OCI-M2 (cell line): ENCODE data around the gene THOC7.

ENCODE experiments used
- DNase-seq: peaks from one replicate; lab custom pipeline; 2025; ENCODE audit not compliant: unreplicated experiment; lab: John Stamatoyannopoulos, UW

The THOC7 gene

DNA sequence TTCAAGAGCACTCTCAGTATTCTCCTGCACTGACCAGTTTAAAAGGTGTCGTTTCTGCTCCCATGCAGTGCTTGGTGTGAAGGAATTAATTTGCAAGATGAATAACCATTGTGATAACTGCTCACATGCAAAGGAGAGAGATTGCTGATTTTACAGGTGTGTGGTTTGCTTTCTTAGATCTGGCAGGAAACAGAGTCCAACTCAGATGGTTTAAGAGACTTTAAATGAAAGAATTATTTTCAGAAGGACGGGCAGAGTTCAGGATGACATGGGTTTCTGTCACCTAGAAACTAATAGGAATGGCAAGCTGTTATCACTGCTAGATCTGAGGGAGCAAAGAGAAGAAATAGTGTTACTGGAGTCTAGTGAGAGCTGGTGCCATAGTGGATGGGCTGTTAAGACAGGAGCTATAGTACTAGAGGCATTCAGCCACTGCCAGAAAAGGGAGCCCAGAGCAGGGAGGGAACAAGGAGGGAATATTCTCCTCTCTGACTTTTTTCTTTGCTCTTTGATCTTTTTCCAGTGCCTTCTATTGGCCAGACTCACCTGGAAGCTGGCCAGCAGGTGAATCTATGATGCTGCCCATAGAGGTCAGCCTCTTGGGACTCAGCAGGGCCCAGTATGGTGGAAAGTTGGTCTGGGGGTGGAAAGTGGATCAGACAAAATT lies 14.9 kb upstream of the THOC7 start:
- no peak for DNase-seq

DNA sequence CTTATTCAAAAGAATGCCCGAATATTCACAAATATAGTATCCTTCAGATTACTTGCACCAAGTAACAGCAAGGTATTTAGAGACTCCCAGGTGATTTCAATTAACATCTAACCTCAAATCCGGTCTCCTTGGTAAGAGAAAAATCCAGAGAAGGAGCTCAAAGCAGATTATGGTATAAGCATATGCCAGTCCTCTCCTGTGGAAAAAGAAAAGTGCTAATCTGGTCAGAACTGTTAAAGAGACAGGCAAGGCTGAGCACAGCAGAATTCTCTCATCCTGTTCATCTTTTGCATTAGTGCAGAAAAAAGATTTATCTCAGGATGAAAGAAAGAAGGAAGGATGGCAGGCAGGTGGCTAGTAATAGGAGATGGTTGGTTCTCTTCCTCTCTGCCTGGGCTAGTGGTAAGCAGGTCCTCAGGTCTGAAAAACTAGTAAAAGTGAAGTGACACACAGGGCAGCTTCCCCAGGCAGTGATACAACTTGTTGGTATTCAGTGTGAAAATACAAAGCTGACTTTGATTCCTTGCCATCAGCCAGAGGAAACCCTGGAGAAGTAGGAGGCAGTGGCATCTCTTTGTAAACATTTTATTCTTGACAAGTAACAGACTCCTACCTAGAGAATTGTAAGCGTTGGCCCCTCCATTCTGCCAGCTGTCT lies 14.3 kb upstream of the THOC7 start:
- no peak for DNase-seq

DNA sequence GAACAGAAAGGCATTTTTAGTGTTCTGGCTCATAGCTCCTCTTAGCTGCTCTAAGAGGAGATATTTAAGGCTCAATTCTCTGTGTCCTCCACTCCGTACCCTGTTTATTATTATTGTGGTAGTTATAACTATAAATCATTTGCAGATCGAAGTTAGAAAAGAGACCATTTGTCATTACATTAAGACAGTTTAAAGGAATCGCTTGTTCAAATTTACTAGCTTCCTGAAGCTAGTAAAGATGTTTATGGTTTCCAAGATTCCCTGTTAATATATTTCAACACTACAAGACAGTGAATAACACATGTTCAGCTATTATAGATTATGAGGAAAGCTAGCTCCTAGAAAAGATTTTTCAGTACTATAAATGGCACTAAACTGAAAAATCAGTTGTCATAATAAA lies 12.7 kb upstream of the THOC7 start:
- DNase-seq = no peak

DNA sequence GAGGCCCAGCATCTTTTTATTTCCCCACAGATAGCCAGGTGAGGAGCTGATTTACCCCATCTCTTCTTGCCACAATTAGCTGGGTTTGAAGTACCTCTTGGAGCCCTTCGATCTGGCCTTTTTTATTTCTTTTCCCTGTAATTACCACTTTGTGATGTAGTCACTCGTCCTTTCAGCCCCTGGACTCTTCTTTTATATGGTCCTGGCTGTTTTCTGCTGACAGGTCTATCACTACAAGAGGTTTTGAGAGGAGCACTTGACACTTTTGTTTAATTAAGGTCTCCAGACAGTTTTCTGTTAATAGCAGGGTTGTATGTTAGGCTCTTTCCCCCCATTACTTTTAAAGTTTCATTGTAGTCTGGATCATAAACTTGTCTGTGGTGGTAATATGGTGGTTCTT lies 11.9 kb upstream of the THOC7 start:
- DNase-seq = no peak

DNA sequence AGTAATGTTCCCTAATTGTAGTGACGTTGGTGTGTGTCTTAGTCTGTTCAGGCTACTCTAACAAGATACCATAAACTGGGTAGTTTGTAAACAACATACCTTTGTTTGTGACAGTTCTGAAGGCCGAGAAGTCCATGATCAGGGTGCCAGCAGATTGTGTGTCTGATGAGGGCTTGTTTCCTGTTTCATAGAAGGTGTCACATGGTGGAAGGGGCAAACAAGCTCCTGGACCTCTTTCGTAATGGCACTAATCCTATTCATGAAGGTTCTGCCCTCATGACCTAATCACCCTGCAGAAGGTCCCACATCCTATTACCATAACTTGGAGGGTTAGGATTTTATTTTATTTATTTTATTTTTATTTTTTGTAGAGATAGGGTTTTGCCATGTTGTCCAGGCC lies 11.2 kb upstream of the THOC7 start:
- no peak for DNase-seq

DNA sequence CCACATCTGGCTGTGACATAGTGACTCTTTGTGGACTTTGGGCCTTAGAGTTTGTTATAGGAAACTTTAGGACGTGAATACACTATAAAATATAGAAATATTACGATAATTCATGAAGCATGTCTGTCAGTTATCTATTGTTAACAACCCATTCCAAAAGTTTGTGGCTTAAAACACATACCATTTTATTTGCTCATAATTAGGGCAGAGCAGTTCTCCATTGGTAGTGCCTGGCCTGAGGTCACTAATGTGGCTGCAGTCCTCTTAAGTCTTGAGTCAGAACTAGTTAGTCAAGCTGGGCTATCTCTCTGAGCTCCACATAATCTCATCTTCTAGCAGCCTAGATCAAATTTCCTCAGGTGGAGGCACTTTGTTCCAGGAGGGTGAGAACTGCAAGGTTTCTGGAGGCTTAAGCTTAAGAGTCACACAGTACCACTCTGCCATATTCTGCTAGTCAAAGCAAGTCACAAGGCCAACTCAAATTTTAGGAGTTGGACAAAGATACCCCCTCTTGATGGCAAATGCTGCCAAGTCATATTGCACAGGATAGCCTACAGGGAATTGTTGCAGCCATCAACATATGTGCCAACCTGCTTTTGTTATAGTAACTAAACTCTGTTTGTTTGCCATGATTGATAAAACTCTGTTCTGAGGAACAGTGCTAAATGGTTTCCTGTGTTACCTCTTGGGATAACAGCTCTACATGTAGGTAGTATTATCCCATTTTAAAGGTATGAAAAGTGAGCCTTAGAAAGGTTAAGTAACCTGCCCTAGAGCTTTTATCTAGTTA lies 8.7 kb upstream of the THOC7 start:
- no peak for DNase-seq

DNA sequence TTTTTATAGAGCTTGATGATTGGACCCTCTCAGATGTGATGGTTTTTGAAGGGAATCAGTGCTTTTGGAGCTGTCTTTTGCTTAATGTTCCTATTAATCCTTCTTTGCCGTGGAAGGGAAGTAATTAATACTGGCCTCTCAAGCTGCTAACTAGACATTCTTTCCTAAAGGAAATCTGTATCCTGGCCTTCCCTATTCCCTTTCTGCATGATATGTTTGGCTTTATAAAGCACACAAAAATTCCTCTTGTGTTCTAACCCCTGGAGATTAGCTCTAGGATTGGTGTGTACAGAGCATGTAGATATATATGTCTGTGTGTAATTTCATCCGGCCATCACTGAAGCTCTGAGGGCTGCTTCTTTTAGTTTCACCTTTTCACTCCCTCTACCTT lies 7.0 kb upstream of the THOC7 start:
- DNase-seq = no peak

DNA sequence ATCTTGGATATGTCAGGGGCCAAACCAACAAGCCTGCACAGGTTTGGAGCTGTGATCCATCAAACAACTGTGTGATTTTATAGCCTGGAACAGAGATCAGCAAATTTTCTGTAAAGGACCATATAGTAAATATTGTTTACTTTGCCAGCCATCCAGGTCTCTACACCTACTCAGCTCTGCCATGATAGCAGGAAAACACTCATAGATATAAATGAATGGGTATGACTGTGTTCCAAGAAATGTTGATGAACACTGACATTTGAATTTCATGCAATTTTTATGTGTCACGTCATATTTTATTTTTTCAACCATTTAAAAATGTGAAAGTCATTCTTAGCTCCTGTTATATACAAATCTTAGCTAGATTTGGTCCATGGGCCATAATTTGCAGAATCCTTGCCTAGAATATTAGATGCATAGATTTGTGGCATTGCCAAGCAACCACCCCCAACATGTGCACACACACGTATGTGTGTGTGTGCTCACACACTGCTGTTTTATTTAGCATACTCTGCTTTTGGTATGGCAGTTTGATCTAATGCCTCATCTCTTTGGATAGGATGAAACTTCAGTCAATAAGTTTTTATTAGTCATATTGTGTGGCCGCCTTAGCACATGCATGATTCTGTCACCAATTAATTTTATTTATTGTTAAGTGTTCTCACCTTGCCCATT lies 6.5 kb upstream of the THOC7 start:
- DNase-seq = no peak

DNA sequence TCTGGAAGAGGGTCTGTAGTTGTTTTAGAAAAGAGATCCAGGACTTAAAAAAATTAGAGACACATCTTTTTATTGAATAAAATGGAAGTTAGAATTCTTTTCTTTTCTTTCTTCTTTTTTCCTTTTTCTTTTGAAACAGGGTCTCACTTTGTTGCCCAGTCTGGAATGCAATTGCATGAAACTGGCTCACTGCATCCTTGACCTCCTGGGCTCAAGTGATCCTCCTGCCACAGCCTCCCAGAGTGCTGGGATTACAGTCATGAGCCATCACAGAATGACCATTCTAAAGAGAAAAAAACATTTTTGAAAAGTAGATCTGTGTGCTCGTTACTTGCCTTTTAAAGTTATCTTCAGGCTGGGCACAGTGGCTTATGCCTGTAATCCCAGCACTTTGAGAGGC lies 3.6 kb upstream of the THOC7 start:
- DNase-seq = no peak

DNA sequence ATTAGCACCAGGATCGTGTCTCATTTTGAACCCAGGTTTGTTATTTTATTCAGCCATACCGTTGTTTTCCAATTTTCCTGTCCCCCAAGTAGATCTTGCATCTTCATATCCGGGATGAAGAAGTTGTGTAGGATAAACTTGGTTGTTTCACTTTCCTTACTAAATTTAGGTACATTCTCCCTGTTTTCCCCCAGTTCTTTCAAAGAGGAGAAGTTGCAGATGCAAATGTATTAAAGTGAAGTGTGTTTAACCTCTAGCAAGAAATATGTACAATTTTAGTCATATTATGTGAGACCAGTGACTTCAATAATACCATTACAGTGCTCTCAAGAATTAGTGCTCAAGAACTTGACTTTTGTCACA lies 1.3 kb upstream of the THOC7 start:
- DNase-seq = no peak

DNA sequence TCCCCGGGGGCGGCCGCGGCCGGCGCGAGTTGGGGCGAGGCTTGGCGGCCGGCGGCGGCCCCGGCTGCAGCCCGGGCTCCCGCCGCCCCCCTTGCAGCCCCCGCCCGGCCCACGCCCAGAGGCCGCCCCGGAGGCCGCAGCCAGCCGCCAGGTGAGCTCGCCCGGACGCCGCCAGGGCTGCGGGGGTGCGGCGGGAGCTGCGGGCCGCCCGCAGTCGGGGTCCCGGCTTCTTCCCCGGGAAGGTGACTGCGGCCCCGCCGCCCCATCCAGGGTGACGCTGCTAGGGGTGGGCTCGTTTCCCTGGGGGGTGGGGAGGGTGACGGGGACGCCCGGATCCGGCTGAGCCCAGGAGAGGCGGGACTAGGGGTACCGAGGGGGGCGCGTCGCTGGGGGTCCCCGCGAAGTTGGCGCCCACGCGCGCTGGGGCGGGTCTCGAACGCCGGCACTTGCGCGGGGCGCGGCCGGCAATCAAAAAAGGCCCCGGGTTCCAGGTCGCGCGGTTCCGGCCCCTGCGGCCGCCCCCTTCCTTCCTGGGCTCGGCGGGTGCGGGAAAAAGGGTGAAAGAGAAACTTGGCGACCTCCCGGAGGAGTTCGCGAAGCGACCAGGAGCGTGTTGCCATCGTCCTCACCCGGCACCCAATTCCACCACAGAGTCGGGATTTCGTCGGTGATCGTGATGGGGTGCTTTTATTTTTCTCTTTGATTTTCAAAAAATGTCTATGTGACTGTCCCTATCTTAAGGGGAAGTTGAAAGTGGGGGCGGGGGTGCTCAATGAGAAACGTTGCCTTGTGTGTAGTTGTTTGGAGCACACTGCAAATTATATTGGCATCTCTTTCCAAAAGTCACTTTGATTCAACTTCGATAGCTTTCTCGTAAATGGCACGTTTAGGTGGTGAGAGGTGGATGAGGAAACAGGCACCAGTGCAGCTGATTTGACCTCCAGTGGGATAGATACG lies 681 bp upstream of the THOC7 start:
- no peak for DNase-seq

DNA sequence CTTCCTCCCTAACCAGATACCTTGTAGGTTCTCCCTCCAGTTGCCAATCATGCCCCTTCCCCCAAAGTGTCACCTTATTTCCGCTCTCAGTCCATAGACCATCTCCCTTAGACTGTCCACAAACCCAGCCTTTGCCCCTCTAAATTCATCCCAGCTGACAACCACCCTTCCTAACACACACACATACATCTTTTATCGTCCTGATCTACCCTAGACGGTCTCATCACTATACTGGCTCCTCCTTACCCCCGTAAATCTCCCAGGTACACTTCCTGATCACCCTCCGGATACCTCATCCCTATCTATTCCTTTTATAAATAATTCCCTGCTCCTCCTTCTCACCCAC lies 828 bp downstream of the THOC7 start:
- DNase-seq = no peak

DNA sequence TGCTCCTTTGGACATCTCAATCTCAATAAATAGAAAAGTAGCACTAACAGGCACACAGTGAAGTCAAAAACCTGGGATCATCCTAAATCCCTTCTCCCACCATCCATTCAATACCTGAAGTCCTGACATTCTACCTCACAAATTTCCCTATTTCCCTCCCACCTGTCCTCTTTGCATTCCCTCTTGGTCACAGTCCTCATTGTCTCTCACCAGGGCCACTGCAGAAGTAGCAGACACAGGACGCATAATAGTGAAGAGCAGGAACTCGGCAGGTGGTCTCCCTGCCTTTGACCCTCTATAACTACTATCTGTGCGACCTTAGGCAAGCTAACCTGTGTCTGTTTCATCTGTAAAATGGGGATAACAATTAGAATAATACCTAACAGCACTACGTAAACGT lies 2.3 kb downstream of the THOC7 start:
- no peak for DNase-seq

DNA sequence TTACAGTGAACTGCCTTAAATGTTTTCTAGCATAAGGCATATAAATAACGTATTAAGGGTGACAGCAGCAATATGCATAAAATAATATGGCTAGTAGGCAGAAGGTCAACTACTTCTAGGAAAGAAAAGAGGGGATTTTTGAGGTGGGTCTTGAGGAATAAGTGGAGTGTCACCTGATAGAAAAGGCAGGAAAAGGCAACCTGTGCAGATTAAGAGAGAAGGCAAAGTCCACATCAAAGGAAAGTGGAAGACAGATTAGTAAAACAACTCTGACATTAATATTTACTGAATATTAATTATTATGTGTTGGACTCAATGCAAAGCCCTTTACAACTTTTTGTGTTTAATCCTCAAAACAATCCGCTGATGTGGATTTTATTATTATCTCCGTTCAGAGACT lies 2.8 kb downstream of the THOC7 start:
- no peak for DNase-seq

DNA sequence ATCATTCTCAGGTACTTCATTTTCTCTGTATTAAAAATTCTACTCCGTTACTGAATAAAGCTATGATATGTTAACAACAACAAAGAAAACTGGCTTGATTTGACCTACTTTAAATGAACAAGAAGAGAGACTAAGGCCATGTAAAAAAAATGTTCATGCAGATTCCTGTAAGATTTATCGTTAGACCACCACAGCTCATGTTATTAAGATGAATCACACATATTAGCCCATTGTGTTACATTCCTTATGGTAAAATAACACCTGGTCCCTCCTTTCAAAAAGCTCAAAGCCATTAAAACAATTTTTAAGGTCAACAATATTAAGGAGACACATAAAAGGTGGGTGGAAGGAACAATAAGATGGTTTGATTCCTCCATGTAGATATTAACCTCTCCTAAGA lies 6.3 kb downstream of the THOC7 start:
- no peak for DNase-seq

DNA sequence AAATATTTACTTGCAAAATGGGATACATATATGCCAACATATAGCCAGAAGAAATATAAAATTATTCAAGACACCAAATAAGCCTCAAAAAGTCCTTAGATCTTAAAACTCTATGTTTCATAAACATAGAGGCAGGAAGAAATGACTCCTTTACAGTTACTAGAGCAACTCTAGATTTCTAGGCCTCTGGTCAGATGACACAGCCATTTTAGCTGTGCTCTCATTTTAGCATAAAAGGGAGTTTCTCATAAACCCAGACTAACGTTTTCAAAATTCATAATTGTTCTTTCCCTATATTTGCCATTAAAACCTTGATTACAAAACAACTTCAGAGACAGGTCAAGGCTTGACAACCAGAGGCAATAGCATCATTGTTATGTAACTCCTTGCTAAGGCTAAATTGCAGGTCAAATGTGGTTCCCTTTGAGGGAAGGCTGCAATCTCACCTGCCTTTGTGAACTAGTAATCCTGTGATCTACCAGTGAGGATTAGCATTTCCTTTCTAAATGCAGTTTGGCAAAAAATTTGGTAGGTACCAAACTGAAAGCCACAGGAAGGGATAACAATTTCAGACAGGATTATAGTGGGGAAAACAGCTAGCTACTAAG lies 8.2 kb downstream of the THOC7 start:
- DNase-seq = no peak

DNA sequence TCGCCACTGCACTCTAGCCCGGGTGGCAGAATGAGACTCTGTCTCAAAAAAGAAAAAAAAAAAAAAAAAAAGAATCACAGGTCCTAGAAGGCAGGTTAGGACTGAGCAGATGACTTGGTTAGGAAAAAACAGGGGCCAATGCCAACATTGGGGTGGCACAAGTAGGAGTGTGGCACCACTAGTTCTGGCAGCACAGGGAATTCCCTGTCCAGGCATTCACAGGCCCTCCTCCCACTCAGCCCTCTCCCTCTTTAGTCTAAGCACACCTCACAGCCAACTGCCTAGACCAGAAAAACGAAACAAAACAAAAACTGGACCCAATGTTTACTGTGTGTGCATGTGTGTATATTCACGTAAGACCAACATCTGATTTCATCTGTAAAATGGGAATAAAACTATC lies 10.5 kb downstream of the THOC7 start:
- no peak for DNase-seq

DNA sequence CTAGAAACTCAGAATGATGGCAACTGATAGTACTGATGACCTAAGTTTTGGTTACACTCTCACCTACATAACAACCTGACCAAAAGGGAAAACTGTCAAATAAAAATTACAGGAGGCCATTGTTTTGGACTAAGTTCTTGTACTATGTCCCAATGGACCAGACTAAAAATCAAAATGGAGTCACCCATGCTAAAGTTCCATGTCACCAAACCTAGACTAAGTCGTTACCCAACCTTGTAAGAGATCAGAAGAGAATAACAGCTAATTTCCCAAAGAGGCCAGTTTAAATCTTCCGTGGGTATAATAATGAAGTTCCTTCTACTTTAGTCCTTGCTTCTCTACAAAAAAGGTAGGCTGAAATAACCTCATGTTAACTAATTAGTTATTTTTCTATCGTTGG lies 12.3 kb downstream of the THOC7 start:
- DNase-seq = no peak

DNA sequence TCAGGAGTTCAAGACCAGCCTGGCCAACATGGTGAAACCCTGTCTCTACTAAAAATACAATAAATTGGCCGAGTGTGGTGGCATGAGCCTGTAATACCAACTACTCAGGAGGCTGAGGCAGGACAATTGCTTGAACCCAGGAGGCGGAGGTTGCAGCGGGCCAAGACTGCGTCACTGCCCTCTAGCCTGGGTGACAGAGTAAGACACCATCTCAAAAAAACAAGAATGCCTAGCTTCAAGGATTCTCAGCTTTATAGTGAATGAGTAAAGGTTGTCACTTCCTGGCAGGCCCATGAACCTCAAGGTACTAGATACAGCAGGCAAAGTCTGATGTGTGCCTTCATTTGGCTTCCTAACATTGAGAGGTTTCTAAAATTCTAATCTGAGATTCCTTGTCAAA lies 14.4 kb downstream of the THOC7 start:
- DNase-seq = no peak

DNA sequence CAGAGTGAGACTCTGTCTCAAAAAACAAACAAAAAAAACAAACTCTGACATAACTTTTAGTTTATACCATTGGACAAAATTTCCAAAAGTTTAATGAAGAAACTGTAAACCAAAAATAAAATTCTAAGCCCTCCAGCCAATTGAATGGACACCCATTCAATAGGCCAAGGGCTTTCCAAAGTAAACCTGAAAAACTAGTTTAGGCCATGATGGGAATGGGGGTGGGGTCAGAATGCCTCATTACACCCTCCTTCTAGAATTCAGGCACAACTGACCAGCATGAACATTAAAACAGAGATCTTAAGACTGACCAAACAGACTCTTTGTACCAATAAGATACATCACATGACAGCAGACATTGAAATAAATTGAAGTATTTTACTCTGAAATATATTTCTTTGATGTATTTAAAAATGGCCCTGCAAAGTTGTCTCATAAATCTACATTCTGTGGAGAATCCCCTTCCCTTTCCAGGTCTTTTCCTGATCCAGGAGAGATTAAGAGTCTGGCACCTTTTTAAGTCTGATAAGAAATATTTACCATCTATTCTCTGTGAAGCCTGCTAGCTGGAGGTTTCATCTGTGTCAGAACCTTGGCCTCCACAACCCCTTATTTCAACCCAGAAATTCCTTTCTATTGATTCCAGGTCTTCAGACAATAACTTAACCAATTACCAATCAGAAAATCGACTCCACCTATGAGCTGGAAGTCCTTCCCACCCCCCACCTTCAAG lies 15.7 kb downstream of the THOC7 start:
- no peak for DNase-seq
